Cardiac fibroblast (primary cell): ENCODE results near the gene PCDH9.

Experiments used
- DNase-seq, 2 donors: peaks; one replicate each; pipeline versions ENCODE4 v3.0.0 to v3.0.0-alpha.2; 2010; ENCODE audit warnings: low read depth in 2 of 2
- H3K4me3 ChIP-seq, 2 donors: replicated peaks in 1 of 2; 1 replicate in 1 of 2; 2 replicates in 1 of 2; pipeline ENCODE4 v1.5.1; 2011; ENCODE audit warnings: low read depth in 2 of 2, low read length in 2 of 2, mild to moderate bottlenecking in 2 of 2, moderate library complexity in 1 of 2
- TF ChIP-seq, protein P1 (sequence below): IDR thresholded peaks from one replicate; pipeline ENCODE4 v1.5.1; 2011; ENCODE audit warnings: low read depth, mild to moderate bottlenecking, low read length, inconsistent platforms

PCDH9 gene

DNA sequence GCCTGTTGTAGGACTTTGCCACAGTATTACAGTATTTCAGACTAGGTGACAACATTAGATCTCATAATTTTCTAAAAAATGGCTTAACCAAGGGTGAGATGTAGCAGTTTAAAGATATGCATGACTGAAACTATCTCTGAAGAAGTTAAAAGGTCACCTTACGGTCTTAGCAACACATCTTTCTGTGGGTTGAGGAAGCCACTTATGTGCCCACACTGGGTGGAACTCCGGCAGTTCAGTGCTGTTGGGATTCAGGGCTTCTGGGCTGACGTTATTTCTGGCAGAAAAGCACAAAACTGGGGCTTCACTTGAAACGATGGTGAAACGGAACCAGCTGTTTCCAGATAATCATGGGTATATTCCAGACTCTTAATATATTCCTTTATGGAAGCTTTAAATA is 697.3 kb downstream of the PCDH9 start:
- no peak for DNase-seq
- TF ChIP-seq, protein P1, sequence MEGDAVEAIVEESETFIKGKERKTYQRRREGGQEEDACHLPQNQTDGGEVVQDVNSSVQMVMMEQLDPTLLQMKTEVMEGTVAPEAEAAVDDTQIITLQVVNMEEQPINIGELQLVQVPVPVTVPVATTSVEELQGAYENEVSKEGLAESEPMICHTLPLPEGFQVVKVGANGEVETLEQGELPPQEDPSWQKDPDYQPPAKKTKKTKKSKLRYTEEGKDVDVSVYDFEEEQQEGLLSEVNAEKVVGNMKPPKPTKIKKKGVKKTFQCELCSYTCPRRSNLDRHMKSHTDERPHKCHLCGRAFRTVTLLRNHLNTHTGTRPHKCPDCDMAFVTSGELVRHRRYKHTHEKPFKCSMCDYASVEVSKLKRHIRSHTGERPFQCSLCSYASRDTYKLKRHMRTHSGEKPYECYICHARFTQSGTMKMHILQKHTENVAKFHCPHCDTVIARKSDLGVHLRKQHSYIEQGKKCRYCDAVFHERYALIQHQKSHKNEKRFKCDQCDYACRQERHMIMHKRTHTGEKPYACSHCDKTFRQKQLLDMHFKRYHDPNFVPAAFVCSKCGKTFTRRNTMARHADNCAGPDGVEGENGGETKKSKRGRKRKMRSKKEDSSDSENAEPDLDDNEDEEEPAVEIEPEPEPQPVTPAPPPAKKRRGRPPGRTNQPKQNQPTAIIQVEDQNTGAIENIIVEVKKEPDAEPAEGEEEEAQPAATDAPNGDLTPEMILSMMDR = no peak
- H3K4me3 ChIP-seq = no peak overlapping the region

DNA sequence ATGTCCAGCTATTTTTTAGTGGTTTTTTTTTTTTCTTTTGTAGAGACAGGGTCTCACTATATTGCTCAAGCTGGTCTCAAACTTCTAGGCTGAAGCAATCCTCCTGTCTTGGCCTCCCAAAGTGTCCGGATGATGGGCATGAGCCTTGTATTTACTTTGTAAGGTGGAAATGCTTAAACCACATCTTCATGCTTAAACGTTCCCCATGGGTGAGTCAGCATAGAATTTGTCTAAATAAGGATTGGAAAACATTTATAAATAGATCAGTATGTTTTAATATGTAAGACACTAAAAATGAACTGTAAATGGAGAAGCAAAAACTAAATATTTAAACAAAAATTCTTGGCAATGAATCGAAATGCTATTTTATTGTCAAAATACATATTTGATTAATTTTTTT is 698.0 kb downstream of the PCDH9 start:
- no peak overlapping the region for H3K4me3 ChIP-seq
- DNase-seq = peak; percentile 32 to 87
- TF ChIP-seq, protein P1 = no peak

DNA sequence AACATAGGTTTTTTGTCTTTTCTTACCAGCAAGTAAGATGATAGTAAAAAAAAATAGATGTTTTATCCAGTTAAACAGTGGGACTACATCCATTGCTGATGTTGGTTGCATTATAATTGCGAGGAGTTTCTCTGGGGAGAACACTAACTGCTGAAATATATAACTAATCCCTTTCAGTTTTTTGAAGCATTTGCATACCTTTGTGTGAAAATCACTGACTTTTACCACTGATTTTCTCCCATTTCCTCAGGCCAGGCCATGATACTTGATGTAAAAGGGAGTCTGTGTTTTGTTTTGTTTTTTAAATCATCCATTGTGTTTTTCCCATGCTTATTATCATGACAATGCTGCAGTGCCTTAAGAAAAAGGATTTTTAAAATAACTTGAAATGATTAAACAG is 699.5 kb downstream of the PCDH9 start:
- no peak for DNase-seq
- no peak overlapping the region for H3K4me3 ChIP-seq
- TF ChIP-seq, protein P1 = no peak

DNA sequence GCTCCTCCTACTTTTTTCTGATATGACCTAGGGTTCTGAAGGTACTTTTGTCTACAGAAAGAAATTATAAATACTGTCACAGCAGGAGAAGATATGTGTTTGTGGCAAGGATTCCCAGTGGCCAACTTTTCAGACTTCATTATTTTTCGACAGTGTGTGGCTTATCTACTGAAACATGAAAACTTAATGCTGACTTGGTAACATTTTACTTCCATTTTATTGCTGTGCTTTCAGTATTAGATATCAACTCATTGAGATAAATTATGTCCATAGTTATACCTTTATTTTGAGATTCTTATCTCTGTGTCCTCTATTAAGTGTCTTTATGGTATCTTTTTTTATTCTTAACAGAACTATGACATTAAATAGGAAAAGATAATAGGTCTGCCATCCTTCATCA is 700.0 kb downstream of the PCDH9 start:
- TF ChIP-seq, protein P1 = no peak
- H3K4me3 ChIP-seq = no peak overlapping the region
- DNase-seq = no peak

DNA sequence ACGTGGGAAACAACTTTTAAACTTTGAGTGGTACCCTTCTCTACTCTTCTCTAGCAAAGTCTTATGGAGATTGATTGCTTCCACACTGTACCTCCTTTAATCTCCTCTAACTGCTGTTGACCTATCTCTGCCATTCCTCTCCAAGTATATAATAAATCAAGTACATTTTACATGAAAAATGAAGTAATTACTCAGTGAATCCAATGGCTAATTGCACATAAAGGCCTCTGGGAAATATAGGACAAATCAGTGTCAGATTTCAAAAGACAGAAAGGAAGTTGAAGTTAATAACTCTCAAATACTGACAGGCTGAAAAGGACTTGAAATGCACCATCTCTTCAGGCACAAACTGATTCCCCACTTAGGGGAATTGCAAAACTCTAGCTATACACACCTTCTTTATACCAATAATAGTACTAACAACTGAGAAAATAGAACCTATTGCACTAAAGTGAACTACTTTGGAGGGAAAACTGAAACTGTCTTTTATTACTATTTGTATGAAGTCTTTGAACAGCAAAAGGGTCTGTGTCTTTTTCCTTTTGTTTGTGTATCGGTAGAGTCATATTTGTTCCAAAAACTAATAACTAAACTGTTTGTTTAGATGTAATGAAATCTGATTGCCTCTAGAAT is 701.1 kb downstream of the PCDH9 start:
- no peak for DNase-seq
- TF ChIP-seq, protein P1 = no peak
- no peak overlapping the region for H3K4me3 ChIP-seq

DNA sequence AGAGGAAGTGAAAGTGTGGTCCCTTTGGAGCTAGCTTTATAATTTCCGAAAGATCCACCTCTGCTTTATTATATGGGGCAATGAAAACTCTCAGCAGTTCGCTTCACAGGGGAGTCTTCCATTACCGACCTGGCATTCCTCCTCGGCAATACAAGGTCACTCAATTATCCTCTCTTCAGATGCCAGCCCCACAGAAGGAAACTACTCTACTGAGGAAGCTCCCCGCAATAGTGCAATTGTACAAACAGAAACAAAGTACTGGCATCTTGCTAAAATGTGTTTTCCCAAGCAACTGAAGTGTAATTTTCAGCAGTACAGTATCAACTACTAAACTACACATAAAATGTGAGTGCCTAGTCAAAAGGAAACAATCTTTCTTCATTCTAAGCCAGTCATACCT is 702.0 kb downstream of the PCDH9 start:
- H3K4me3 ChIP-seq = no peak overlapping the region
- DNase-seq = no peak
- TF ChIP-seq, protein P1 = no peak
